ENCODE measurements around the gene RESP18.

DNA sequence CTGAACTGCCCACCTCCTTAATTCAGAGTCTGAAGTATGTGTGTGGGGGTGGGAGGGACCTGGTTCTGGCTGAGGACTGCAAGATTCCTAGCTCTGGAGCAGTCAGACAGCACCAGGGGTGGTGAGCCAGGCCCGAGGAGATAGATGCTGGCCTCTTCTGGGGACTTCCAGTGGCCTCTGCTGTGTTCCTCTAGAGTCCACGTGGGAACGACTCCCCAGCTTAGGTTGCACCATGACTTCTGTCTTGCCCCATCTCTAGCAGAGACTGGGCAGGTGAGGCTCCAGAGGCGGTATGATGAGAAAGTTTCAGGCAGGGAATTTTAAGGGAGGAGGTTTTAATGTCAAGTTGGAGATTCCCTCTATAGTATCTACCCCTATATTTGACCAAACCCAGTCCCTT lies 22.0 kb upstream of the RESP18 start:
- no peak for TF ChIP-seq MAX (IDR thresholded peaks at IDR 0.05)
- no peak for TF ChIP-seq EP300 (IDR thresholded peaks at IDR 0.05)
- no peak for TF ChIP-seq JUN (IDR thresholded peaks at IDR 0.05)
- TF ChIP-seq NR3C1 (IDR thresholded peaks at IDR 0.05): no peak
- no peak for TF ChIP-seq CTCF (IDR thresholded peaks at IDR 0.05)

Data from A549 (cell line).